ENCODE data around the gene WDR44.
"Not testable (repeated sequence)": the region's sequence is repeated elsewhere in the genome, so short reads cannot be mapped to it uniquely, and the experiment has no call there.

WDR44 gene

DNA sequence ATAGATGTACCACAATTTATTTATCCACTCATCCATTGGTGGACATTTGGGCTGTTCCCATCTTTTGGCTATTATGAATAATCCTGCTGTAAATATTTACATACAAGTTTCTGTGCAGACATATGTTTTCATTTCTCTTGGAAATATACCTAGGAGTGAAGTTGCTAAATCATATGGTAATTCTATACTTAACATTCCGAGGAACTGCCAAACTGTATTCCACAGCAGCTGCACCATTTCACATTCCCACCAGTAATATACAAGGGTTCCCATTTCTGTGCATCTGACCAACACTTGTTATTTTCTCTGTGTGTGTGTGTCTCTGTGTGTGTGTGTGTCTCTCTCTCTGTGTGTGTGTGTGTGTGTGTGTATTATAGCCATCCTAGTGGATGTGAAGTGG lies 134.3 kb downstream of the WDR44 start:
- Mint-ChIP-seq H3K9me3 (no peaks in the 10 kb centered on the region), H3K4me1 (no peaks in the 10 kb centered on the region), H3K4me3 (no peak overlapping the region), H3K27me3 (no peaks in the 10 kb centered on the region), H3K36me3 (no peaks in the 10 kb centered on the region), H3K27ac (no peak overlapping the region)
- DNase-seq (ENCODE audit: low spot score in 2 of 2) = no peak
- no peak for ATAC-seq (ENCODE audit: low read depth)

DNA sequence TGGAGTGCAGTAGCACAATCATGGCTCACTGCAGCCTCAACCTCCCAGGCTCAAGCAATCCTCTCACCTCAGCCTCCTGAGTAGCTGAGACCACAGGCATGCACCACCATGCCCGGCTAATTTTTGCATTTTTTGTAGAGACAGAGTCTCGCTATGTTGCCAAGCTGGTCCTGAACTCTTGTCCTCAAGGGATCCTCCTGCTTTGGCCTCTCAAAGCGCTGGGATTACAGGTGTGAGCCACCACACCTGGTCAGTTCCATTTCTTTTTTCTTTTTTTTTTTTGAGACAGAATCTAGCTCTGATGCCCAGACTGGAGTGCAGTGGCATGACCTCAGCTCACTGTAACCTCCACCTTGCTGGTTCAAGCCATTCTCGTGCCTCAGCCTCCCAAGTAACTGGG lies 136.5 kb downstream of the WDR44 start:
- H3K4me3 Mint-ChIP-seq; H3K9me3 Mint-ChIP-seq; H3K27me3 Mint-ChIP-seq; ATAC-seq (ENCODE audit: low read depth); H3K4me1 Mint-ChIP-seq; H3K27ac Mint-ChIP-seq; H3K36me3 Mint-ChIP-seq; DNase-seq (ENCODE audit: low spot score in 2 of 2): not testable (repeated sequence)

DNA sequence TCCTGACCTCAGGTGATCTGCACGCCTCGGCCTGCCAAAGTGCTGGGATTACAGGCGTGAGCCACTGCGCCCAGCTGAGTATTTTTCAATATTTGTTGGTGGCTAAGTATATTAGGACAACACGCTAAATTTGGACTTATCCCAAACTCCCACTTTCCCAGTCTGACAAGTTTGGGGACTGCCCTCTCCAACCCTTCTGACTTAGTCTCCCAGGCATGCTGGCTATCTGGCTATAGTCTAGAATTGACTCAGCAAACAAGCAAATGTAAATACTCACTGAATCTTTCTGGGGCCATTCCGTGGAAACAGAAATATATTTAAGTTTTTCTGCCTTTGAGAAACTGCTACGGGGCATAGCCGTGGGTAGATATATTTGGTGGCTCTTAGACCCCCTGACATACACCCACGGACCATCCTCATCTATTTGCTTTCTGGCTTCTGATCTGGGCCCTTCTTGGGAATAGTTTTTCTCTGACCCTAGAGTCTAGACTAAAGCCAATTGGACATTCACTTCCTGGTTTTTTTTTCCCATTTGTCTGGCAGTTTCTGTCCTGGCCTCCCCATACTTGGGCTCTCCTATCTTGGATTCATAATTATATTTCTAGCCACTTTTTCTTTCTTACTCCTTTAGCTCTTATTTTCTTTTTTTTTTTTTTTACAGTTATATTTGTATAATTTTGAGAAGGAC lies 138.5 kb downstream of the WDR44 start:
- Mint-ChIP-seq H3K4me1 (no peaks in the 10 kb centered on the region), H3K4me3 (no peak overlapping the region), H3K9me3 (no peaks in the 10 kb centered on the region), H3K36me3 (no peaks in the 10 kb centered on the region), H3K27ac (no peak overlapping the region), H3K27me3 (no peaks in the 10 kb centered on the region)
- ATAC-seq (ENCODE audit: low read depth) (no peak), DNase-seq (ENCODE audit: low spot score in 2 of 2) (no peak)

DNA sequence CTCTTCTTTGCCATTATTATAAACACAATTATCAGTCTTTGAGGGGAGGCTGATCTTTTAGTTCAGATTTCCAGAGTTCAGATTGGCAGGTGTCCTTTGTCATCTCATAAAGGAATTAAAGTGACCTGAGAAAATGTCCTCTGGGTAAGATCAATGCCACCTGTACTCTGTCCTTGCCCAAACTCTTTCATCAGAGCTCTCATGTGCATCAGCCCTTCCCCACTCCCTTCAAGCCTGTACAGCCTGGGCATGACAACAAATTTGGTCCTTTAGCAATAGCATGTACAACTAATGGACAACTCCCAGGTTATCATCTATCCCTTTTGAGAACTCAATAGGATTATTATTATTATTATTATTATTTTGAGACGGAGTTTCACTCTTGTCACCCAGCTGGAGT lies 140.8 kb downstream of the WDR44 start:
- H3K4me1 Mint-ChIP-seq; H3K27ac Mint-ChIP-seq; H3K27me3 Mint-ChIP-seq; DNase-seq (ENCODE audit: low spot score in 2 of 2); H3K36me3 Mint-ChIP-seq; H3K9me3 Mint-ChIP-seq; ATAC-seq (ENCODE audit: low read depth); H3K4me3 Mint-ChIP-seq: not testable (repeated sequence)

DNA sequence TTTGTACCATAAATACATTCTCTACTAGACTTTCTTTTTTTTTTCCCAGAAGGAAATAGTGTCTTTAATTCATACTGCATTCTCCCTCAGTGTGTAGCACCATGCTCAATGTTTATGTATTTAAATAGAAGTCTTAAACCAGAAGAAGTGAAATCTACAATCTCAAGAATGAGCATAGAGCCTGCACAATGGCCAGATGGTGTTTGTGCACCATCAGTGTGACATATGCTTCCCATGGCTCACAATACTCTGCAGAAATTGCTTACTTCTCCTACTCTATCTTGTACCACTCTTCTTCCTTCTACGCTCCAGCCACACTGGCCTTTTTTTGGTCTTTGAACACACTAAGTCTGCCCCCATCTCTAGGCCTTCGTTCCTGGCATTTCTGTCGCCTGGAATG lies 147.1 kb downstream of the WDR44 start:
- no peak overlapping the region for H3K4me3 Mint-ChIP-seq

DNA sequence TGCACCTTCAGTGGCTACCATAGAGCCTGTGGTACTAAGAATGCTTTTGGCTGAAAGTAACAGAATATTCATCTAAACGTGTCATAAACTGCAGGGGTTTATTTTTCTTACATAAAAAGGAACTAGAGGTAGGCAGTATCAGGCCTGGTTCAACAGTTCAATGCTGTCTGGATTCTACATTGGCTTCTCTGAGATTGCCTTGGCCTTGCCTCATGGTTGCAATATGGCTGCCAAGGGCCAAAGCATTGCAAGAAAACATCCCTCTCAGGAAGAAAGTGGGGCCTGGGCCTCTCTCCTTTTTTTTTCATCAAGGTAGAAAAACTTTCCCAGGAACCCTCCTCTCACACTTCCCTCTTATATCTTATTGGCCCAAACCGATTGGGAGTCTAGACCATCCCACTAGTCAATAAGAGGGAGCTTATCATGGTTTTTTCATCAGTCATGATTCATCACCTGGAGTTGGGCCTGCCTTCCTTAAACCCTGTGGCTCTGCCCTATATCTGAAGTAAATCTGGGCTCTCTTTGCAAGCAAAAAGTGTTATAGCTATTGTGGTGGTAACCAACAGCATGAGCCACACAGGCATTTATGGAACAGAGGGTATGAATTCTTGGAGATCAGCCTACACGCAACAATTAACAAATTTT lies 147.9 kb downstream of the WDR44 start:
- Mint-ChIP-seq H3K4me3 (no peak overlapping the region), H3K27me3 (no peaks in the 10 kb centered on the region), H3K36me3 (peaks cover 4% of the 10 kb centered on the region), H3K9me3 (no peaks in the 10 kb centered on the region), H3K27ac (no peak overlapping the region), H3K4me1 (peaks cover 9% of the 10 kb centered on the region)
- DNase-seq (ENCODE audit: low spot score in 2 of 2) = no peak
- no peak for ATAC-seq (ENCODE audit: low read depth)

More for the DNA sequence above, 147.1 kb downstream of the WDR44 start:
- ATAC-seq (ENCODE audit: low read depth) (no peak), DNase-seq (ENCODE audit: low spot score in 2 of 2) (no peak)
- Mint-ChIP-seq H3K27ac (peak overlapping the region; percentile 18), H3K36me3 (peaks cover 4% of the 10 kb centered on the region), H3K9me3 (no peaks in the 10 kb centered on the region), H3K27me3 (no peaks in the 10 kb centered on the region), H3K4me1 (peaks cover 9% of the 10 kb centered on the region)

DNA sequence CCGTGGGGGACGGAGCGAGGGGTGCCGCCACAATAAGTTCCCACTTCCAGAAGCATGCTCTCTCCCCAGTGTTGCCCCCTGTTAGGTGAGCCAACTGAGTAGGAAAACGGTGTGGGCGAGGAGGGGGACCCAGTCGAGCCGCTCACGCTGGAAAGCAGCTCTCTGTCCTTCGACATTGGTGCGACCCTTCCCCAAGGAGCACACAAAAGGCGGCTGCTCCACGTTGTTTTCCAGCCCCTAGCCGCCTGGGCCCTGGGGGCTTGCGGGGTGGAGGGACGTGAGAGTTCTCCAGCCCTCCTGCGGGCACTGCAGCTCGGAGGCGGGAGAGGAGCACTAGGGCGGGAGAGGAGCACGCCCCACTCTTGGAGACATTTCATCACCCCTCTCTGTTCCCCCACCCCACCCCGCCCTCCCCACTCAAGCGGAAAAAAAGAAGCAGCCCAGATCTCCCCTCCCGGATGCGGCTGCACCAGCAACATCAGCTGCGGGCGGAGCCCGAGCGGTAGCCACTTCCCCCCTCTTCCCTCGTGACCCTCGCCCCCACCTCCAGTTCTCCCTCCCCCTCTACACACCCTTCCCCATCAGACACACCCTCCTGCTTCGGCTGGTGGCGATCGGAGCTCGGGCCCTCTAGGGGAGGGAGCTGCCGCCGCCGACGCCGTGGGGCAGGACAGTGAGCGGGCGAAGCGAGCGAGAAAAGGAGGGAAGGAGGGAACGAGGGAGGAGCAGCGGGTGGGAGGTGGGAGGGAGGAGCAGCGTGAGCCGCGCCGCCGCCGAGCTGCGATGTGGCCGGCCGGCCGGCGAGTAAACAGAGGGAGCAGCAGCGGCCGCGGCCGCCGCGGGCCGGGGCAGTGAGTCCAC lies 149.4 kb downstream of the WDR44 start, which contains the start of gene DOCK11:
TSS of gene DOCK11 (plus strand) at position 755 of the 861 bp plus-strand sequence. CDS start 157 bp downstream, outside the sequence.
- peak within 1 kb of the TSS; percentile 97 for H3K27ac Mint-ChIP-seq
- no peaks in the 10 kb centered on the region for H3K9me3 Mint-ChIP-seq
- ATAC-seq (ENCODE audit: low read depth) = peak; percentile 71
- peaks cover 13% of the 10 kb centered on the region for H3K4me1 Mint-ChIP-seq
- no peaks in the 10 kb centered on the region for H3K27me3 Mint-ChIP-seq
- peak within 1 kb of the TSS; percentile 97 for H3K4me3 Mint-ChIP-seq
- DNase-seq (ENCODE audit: low spot score in 2 of 2) = peak; percentile 54 to 69
- H3K36me3 Mint-ChIP-seq = peaks cover 4% of the 10 kb centered on the region

DNA sequence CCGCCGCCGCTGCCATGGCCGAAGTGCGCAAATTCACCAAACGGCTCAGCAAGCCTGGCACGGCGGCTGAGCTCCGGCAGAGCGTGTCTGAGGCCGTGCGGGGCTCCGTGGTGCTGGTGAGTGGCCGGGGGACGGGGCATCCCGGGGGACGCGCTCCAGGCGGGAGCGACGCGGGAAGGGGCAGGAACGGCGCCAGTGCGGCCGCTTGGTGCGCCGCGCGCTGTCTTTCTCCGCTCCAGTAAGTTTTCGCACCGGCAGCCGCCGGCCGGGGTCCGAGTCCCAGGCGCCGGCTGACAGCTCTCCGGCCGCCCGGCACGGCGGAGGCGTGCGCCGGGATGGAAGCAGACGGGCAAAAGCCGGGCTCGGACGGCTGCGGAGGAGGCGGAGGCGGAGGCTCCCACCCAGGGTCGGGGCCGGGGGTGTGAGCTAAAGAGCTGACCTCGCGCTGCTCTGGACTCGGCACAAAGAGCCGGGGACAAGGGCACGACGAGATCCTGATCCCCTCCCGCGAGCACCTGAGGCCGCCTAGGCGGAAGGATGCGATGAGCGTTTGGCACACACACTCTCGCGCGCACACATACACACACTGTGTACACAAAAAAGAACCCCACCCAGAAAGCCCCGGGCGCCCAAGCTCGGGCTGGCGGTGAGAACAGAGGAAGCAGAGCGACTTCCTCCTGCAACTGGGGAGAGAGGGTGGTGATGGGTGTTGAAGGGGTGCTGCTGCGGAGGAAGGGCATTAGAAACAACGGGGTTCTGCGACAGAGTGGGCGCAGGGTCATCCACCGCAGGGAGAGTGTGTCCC lies 150.3 kb downstream of the WDR44 start:
- DNase-seq (ENCODE audit: low spot score in 2 of 2) (peak; percentile 60 to 69), ATAC-seq (ENCODE audit: low read depth) (peak; percentile 76)
- Mint-ChIP-seq H3K27ac (peak overlapping the region; percentile 97), H3K36me3 (peaks cover 4% of the 10 kb centered on the region), H3K4me3 (peak overlapping the region; percentile 97), H3K9me3 (no peaks in the 10 kb centered on the region), H3K27me3 (no peaks in the 10 kb centered on the region), H3K4me1 (peaks cover 13% of the 10 kb centered on the region)

DNA sequence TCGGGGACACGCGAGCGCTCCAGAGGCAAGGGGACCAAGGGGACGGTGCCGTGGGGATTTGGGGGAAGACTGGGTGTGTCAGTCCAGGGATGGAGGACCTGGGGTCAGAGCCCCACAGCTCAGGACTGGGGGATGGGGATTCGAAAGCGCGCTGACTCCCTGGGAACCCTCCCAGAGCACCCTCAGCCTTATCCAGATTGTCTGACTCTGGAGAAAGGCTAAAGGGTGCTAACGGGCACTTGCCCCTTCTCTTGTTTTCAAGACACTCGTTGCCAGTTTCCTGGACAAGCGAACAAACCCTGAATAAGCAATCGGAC lies 150.8 kb downstream of the WDR44 start:
- peak overlapping the region; percentile 97 for H3K27ac Mint-ChIP-seq
- no peaks in the 10 kb centered on the region for H3K9me3 Mint-ChIP-seq
- H3K27me3 Mint-ChIP-seq = no peaks in the 10 kb centered on the region
- peaks cover 13% of the 10 kb centered on the region for H3K4me1 Mint-ChIP-seq
- H3K4me3 Mint-ChIP-seq = peak overlapping the region; percentile 97
- peaks cover 4% of the 10 kb centered on the region for H3K36me3 Mint-ChIP-seq
- no peak for DNase-seq (ENCODE audit: low spot score in 2 of 2)
- ATAC-seq (ENCODE audit: low read depth) = no peak

DNA sequence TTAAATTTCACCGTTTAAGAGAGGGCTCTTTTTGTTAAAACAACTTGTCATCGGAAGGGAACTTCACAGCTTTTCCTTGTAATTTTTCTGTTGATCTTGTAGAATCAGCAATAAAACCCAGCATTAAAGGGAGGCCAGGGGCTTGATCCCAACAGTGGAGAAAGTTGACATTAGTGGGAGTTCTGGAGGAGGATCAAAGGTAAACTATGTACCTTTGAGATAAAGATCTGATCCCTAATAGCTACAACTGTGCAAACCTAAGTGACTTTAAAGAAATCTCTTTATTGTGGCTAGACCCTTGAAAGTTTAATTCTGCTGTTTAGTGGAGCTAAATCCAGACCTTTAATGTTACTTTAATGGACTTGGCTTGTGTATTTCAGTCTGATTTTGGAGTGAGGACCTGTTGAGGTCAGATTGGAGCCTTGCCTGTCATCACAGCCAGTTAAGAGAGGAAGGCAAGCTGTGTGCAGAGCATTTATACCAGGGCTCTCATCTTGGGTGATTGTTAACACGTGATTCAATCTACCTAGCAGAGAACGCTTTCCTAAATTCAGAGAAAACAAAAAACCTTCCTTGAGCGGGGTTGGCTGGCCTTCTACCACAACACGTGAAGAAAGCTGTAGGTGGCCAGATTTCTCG lies 151.4 kb downstream of the WDR44 start:
- peak overlapping the region; percentile 97 for H3K27ac Mint-ChIP-seq
- DNase-seq (ENCODE audit: low spot score in 2 of 2) = no peak
- ATAC-seq (ENCODE audit: low read depth) = no peak
- H3K4me3 Mint-ChIP-seq = peak overlapping the region; percentile 97
- H3K27me3 Mint-ChIP-seq = no peaks in the 10 kb centered on the region
- H3K36me3 Mint-ChIP-seq = peaks cover 4% of the 10 kb centered on the region
- H3K4me1 Mint-ChIP-seq = peaks cover 17% of the 10 kb centered on the region
- no peaks in the 10 kb centered on the region for H3K9me3 Mint-ChIP-seq

DNA sequence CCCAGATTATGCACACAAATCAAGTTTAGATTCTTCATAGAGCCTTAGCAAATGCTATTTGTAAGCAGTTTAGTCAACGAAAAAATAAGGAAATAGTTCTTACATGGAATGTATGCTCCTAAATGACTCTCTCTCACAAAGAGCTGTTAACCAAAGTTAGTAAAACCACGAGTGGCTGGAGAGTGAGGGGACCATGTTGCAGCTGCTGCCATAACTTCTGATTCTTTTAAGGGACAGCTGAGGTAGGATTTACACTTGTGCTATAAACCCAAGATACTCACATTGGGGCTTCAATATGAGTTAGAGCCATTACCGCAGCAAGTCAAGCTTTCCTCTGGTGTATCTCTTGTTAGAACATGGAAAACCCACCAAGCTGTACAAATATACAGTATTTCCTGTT lies 152.4 kb downstream of the WDR44 start:
- Mint-ChIP-seq H3K36me3 (peaks cover 4% of the 10 kb centered on the region), H3K4me1 (peaks cover 25% of the 10 kb centered on the region), H3K4me3 (peak overlapping the region; percentile 97), H3K27me3 (no peaks in the 10 kb centered on the region), H3K27ac (peak overlapping the region; percentile 97), H3K9me3 (no peaks in the 10 kb centered on the region)
- DNase-seq (ENCODE audit: low spot score in 2 of 2) = no peak
- ATAC-seq (ENCODE audit: low read depth) = no peak

DNA sequence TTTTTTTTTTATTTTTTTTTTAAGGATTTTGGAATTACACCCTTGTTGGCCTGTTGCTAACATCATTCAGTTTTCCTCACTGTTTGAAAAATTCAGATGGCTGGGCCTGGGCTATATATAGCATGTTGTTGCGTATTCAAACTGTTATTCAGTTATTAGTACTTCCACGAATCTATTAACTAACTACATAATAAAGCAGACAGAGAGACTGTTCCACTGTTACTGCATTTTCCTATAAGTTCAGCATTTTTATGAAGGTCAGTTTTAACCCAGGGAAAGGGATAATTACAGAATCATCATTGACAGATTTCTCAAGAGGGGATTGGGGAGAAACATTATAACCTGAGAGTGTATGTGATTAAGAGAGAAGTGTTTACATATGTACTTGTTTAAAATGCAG lies 152.8 kb downstream of the WDR44 start:
- no peaks in the 10 kb centered on the region for H3K9me3 Mint-ChIP-seq
- ATAC-seq (ENCODE audit: low read depth) (no peak), DNase-seq (ENCODE audit: low spot score in 2 of 2) (no peak)
- H3K27me3 Mint-ChIP-seq = no peaks in the 10 kb centered on the region
- peak overlapping the region; percentile 97 for H3K27ac Mint-ChIP-seq
- H3K36me3 Mint-ChIP-seq = peaks cover 6% of the 10 kb centered on the region
- H3K4me1 Mint-ChIP-seq = peaks cover 30% of the 10 kb centered on the region
- H3K4me3 Mint-ChIP-seq = no peak overlapping the region

DNA sequence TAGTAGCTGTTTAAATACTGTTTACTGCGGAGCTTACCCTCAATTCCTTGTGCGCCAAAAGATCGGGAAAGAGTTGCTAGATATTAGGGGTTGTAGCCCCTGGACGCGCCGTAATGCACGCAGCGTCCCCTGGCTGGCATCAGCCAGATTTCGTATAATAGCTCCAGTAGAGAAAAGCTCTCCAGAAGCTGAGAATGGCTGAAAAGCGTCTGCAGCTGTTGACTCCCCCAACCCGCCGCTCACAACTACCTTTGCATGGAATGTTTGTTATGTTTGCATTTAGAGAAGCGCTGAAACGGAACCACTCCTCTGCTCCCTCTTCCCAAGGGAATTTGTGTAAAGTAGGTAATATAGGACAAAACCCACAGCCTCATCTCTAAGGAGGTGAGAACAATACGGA lies 153.4 kb downstream of the WDR44 start:
- Mint-ChIP-seq H3K4me1 (peaks cover 31% of the 10 kb centered on the region), H3K27ac (peak overlapping the region; percentile 97), H3K4me3 (no peak overlapping the region)

More for the DNA sequence above, 153.4 kb downstream of the WDR44 start:
- no peak for ATAC-seq (ENCODE audit: low read depth)
- no peaks in the 10 kb centered on the region for H3K9me3 Mint-ChIP-seq
- H3K27me3 Mint-ChIP-seq = no peaks in the 10 kb centered on the region
- no peak for DNase-seq (ENCODE audit: low spot score in 2 of 2)
- H3K36me3 Mint-ChIP-seq = peaks cover 6% of the 10 kb centered on the region

Data from memory B cell (primary cell).